ENCODE measurements around the gene FXYD3. TPM values are rescaled to one million over a fixed set of nuclear protein-coding genes. Genes with fewer than 3 reads are reported as not detected.
A peak's percentile ranks its signal among the peaks of the same experiment; 100 is the strongest.

Gene FXYD3
- total and polyA plus RNA-seq, 4 donors: 0.32 to 0.45 TPM; not detected in 2

DNA sequence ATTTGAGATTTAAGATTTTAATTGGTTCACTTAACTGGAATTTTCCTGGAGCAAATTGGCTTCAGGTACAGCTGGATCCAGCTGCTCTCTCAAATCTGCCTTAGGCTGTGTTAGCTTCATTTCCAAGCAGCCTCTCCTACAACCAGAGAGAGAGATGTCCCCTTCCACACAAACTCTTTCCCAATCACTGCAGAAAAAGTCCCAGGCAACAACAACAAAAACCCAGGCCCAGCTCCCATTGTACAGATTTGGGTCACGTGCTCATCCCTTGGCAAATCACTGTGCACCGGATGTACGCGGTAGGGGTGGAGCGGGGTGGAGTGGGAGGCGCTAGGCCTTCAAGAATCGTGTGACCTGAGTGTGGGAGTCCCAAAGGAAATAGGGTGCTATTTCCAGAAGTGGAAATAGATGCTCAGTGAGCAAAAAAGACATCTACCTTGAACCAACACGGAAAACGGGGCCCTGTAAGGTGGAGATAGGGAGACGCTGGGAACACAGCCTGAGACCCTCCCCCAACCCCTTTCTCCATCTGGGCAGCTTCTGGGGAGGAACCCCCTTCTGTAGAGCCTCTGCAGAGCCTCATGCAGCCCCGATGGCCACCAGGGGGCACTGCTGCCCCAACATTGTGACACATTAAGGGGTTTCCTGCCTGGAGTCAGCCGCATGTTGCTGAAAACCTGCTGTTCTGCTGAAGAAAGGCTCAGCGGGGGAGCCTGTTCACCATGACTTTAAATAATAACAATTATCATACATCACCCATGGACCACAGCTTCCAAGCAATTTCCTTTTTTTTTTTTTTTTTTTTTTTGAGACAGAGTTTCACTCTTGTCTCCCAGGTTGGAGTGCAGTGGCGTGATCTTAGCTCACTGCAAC lies 48.7 kb upstream of the FXYD3 start (continued):
- no peak for TF ChIP-seq REST (IDR thresholded peaks at IDR 0.05)
- TF ChIP-seq CTCF (IDR thresholded peaks at IDR 0.05; ENCODE audit: low read depth, low read length, missing input control): peak; percentile 90

DNA sequence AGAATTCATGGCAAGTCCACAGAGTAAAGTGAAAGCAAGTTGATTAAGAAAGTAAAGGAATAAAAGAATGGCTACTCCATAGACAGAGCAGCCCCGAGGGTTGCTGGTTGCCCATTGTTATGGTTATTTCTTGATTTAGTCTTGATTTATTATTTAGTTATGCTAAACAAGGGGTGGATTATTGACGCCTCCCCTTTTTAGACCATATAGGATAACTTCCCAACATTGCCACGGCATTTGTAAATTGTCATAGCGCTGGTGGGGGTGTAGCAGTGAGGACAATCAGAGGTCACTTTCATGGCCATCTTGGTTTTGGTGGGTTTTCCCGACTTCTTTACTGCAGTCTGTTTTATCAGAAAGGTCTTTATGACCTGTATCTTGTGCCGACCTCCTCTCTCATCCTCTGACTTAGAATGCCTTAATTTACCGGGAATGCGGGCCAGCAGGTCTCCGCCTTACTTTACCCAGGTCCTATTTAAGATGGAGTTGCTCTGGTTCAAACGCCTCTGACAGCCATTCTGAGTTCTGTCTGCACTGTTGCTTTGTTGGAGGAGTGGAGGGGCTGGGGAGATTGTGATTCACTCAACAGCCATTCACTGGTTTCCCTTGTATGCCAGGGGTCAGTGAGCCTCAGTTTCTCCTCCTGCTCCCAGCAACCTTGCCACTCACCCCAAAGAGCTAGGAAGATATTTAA lies 46.5 kb upstream of the FXYD3 start:
- no peak overlapping the region for H3K9ac ChIP-seq (ENCODE audit: low read depth in 1 of 2, low read length in 2 of 2)
- H3K36me3 ChIP-seq (ENCODE audit: control insufficient read depth in 4 of 4, insufficient read depth in 3 of 4, low read depth in 1 of 4, low read length in 3 of 4): no peaks in the 10 kb centered on the region
- 82% methylated on average over 10 of the region's 10 CpGs for WGBS
- DNase-seq (ENCODE audit: low spot score): no peak
- TF ChIP-seq GABPA (IDR thresholded peaks at IDR 0.05 in 1 of 2, conservative IDR thresholded peaks at IDR 0.05 in 1 of 2) (no peak), JUND (IDR thresholded peaks at IDR 0.05) (no peak), FOXA2 (IDR thresholded peaks at IDR 0.05) (no peak), RAD21 (IDR thresholded peaks at IDR 0.05) (no peak), HNF4A (conservative IDR thresholded peaks at IDR 0.05) (no peak), FOXA1 (IDR thresholded peaks at IDR 0.05) (no peak), NR2F2 (IDR thresholded peaks at IDR 0.05) (no peak), HNF4G (IDR thresholded peaks at IDR 0.05) (no peak), RXRA (IDR thresholded peaks at IDR 0.05) (no peak), REST (IDR thresholded peaks at IDR 0.05) (no peak), TAF1 (conservative IDR thresholded peaks at IDR 0.05) (no peak), ATF3 (IDR thresholded peaks at IDR 0.05) (no peak), YY1 (IDR thresholded peaks at IDR 0.05) (no peak), SP1 (IDR thresholded peaks at IDR 0.05) (no peak), EGR1 (IDR thresholded peaks at IDR 0.05; ENCODE audit: low read depth in 2 of 2) (no peak), CTCF (IDR thresholded peaks at IDR 0.05; ENCODE audit: low read depth, low read length, missing input control) (no peak)
- TF ChIP-seq, protein P1, sequence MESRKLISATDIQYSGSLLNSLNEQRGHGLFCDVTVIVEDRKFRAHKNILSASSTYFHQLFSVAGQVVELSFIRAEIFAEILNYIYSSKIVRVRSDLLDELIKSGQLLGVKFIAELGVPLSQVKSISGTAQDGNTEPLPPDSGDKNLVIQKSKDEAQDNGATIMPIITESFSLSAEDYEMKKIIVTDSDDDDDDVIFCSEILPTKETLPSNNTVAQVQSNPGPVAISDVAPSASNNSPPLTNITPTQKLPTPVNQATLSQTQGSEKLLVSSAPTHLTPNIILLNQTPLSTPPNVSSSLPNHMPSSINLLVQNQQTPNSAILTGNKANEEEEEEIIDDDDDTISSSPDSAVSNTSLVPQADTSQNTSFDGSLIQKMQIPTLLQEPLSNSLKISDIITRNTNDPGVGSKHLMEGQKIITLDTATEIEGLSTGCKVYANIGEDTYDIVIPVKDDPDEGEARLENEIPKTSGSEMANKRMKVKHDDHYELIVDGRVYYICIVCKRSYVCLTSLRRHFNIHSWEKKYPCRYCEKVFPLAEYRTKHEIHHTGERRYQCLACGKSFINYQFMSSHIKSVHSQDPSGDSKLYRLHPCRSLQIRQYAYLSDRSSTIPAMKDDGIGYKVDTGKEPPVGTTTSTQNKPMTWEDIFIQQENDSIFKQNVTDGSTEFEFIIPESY (IDR thresholded peaks at IDR 0.05): no peak
- TF ChIP-seq, protein P2, sequence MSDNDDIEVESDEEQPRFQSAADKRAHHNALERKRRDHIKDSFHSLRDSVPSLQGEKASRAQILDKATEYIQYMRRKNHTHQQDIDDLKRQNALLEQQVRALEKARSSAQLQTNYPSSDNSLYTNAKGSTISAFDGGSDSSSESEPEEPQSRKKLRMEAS (IDR thresholded peaks at IDR 0.05): no peak
- peaks cover 0 to 6% (median 2%) of the 10 kb centered on the region in 4 donors for H3K9me3 ChIP-seq (ENCODE audit: control insufficient read depth in 4 of 4, low read length in 3 of 4)
- no peak overlapping the region for H3K4me3 ChIP-seq (ENCODE audit: low read depth in 1 of 3, low read length in 3 of 3)
- peaks cover 0 to 3% (median 0%) of the 10 kb centered on the region in 4 donors for H3K4me1 ChIP-seq (ENCODE audit: control insufficient read depth in 4 of 4, insufficient read depth in 4 of 4, low read length in 3 of 4)
- no peak overlapping the region for H3K27ac ChIP-seq (ENCODE audit: low read depth in 1 of 2, low read length in 2 of 2)
- H3K27me3 ChIP-seq (ENCODE audit: control insufficient read depth in 4 of 4, insufficient read depth in 4 of 4, low read length in 3 of 4): no peaks in the 10 kb centered on the region

All from liver (tissue), 9 donors.